Peyer's patch (tissue), 4 donors: ENCODE measurements around the gene C11orf65.

Source experiments
- CTCF ChIP-seq, 6 experiments: fragments of 450-650 bp in 4 of 6; fragments of 200-600 bp in 2 of 6; sonication (generic) in 1 of 6; IDR thresholded peaks; one replicate each; pipeline ENCODE4 v1.5.1; 2017 to 2019; ENCODE audit warnings: antibody characterized with exemption in 6 of 6, mild to moderate bottlenecking in 3 of 6, moderate library complexity in 1 of 6
- POLR2A ChIP-seq, 2 donors: fragments of 450-650 bp; IDR thresholded peaks; one replicate each; pipeline ENCODE4 v1.5.1; 2017; ENCODE audit warnings: antibody characterized with exemption in 2 of 2, mild to moderate bottlenecking in 2 of 2, moderate library complexity in 2 of 2

- no peak for TF ChIP-seq CTCF (IDR thresholded peaks at IDR 0.05)
- TF ChIP-seq POLR2A (IDR thresholded peaks at IDR 0.05): no peak
Observed at GRCh38 chr11:108508653-108509593, 41.6 kb upstream of the C11orf65 start.
